HPDE6-E6E7 (cell line): Measurements from ENCODE around the gene OR6M1.

Experiments used
- DNase-seq: peaks from one replicate; pipeline ENCODE4 v3.0.0; 2011; ENCODE audit warnings: missing footprints; ENCODE audit errors: extremely low spot score

The OR6M1 gene

GRCh38 chr11:123806249-123806648 lies at the start of gene OR6M1:
Gene OR6M1 (minus strand): TSS chr11:123806349. CDS start chr11:123806349, 0 bp downstream.
- no peak for DNase-seq

GRCh38 chr11:123853038-123853437 lies 46.9 kb upstream of the OR6M1 start:
- no peak for DNase-seq

GRCh38 chr11:123852321-123852720 lies 46.2 kb upstream of the OR6M1 start:
- DNase-seq = no peak

- DNase-seq = no peak
These were observed 45.0 kb upstream of the OR6M1 start for GRCh38 chr11:123851110-123851509.

- no peak for DNase-seq
These were observed 35.0 kb upstream of the OR6M1 start for GRCh38 chr11:123841174-123841573.

GRCh38 chr11:123839131-123839530 lies 33.0 kb upstream of the OR6M1 start:
- no peak for DNase-seq

GRCh38 chr11:123838659-123839058 lies 32.5 kb upstream of the OR6M1 start:
- DNase-seq = no peak

GRCh38 chr11:123838199-123838598 lies 32.0 kb upstream of the OR6M1 start:
- DNase-seq = no peak

GRCh38 chr11:123833095-123833494 lies 26.9 kb upstream of the OR6M1 start:
- DNase-seq = no peak

GRCh38 chr11:123829745-123830144 lies 23.6 kb upstream of the OR6M1 start:
- no peak for DNase-seq

GRCh38 chr11:123822599-123822998 lies 16.4 kb upstream of the OR6M1 start:
- DNase-seq = no peak

GRCh38 chr11:123822032-123822431 lies 15.9 kb upstream of the OR6M1 start:
- DNase-seq = no peak

- no peak for DNase-seq
These were observed 9.0 kb upstream of the OR6M1 start for GRCh38 chr11:123815122-123815521.

- no peak for DNase-seq
These were observed 4.4 kb downstream of the OR6M1 start for GRCh38 chr11:123801765-123802164.

- DNase-seq = no peak
These were observed 6.1 kb downstream of the OR6M1 start for GRCh38 chr11:123800036-123800435.

- DNase-seq = no peak
These were observed 6.7 kb downstream of the OR6M1 start for GRCh38 chr11:123799438-123799837.

GRCh38 chr11:123798513-123799252 lies 7.5 kb downstream of the OR6M1 start:
- DNase-seq = no peak

GRCh38 chr11:123798079-123798478 lies 8.1 kb downstream of the OR6M1 start:
- DNase-seq = no peak

GRCh38 chr11:123797541-123797940 lies 8.6 kb downstream of the OR6M1 start:
- no peak for DNase-seq

- DNase-seq = no peak
These were observed 9.0 kb downstream of the OR6M1 start for GRCh38 chr11:123797114-123797513.

GRCh38 chr11:123796226-123796625 lies 9.9 kb downstream of the OR6M1 start:
- no peak for DNase-seq

GRCh38 chr11:123783536-123783935 lies 22.6 kb downstream of the OR6M1 start:
- no peak for DNase-seq

- DNase-seq = no peak
These were observed 27.6 kb downstream of the OR6M1 start for GRCh38 chr11:123778511-123778910.
